Loucy (cell line): ENCODE data around the gene C3orf70.

ENCODE experiments used
- H2AFZ ChIP-seq: fragments of 200-600 bp; sonication (generic); 2 replicates; pipeline ENCODE4 v1.6.0; 2016; ENCODE audit warnings: antibody characterized with exemption, mild to moderate bottlenecking, low read length, moderate library complexity
- H3F3A ChIP-seq: fragments of 200-600 bp; 2 replicates; pipeline ENCODE4 v1.6.0; 2016; ENCODE audit warnings: antibody characterized with exemption, low read depth, mild to moderate bottlenecking
- H3K27me3 ChIP-seq: fragments of 200-600 bp; sonication (generic); 2 replicates; pipeline ENCODE4 v1.6.1; 2014; ENCODE audit warnings: low read length, mild to moderate bottlenecking; ENCODE audit not compliant: insufficient read depth, poor library complexity, severe bottlenecking
- H3K36me3 ChIP-seq: fragments of 200-600 bp; sonication (generic); 2 replicates; pipeline ENCODE4 v1.6.1; 2016; ENCODE audit warnings: low read length; ENCODE audit not compliant: insufficient read depth
- H3K4me1 ChIP-seq: fragments of 200-600 bp; sonication (generic); 2 replicates; pipeline ENCODE4 v1.5.1; 2014; ENCODE audit warnings: low read length, mild to moderate bottlenecking; ENCODE audit not compliant: insufficient read depth, poor library complexity, severe bottlenecking
- H3K4me2 ChIP-seq: fragments of 200-600 bp; sonication (generic); 2 replicates; pipeline ENCODE4 v1.6.0; 2014; ENCODE audit warnings: antibody characterized with exemption, low read length, low read depth, mild to moderate bottlenecking; ENCODE audit not compliant: poor library complexity, severe bottlenecking
- H3K4me3 ChIP-seq: fragments of 200-600 bp; sonication (generic); 2 replicates; pipeline ENCODE4 v1.5.1; 2014; ENCODE audit warnings: low read length, mild to moderate bottlenecking, mixed read lengths; ENCODE audit not compliant: poor library complexity, severe bottlenecking
- H3K79me2 ChIP-seq: fragments of 200-600 bp; sonication (generic); 2 replicates; pipeline ENCODE4 v1.6.1; 2014; ENCODE audit warnings: low read length; ENCODE audit not compliant: insufficient read depth
- H3K9ac ChIP-seq: fragments of 200-600 bp; sonication (generic); 2 replicates; pipeline ENCODE4 v1.6.0; 2014; ENCODE audit warnings: mild to moderate bottlenecking, low read depth, low read length, moderate library complexity; ENCODE audit not compliant: poor library complexity, severe bottlenecking
- H3K9me2 ChIP-seq: fragments of 200-600 bp; sonication (generic); replicated peaks from 2 replicates; pipeline ENCODE4 v1.6.1; 2016; ENCODE audit warnings: low read depth, low read length, mixed read lengths
- H3K9me3 ChIP-seq: fragments of 200-600 bp; sonication (generic); 2 replicates; pipeline ENCODE4 v1.6.1; 2014; ENCODE audit warnings: mild to moderate bottlenecking, antibody characterized with exemption, low read length, low read depth; ENCODE audit not compliant: insufficient read depth
- H4K20me1 ChIP-seq: fragments of 200-600 bp; sonication (generic); 2 replicates; pipeline ENCODE4 v1.6.0; 2014; ENCODE audit warnings: antibody characterized with exemption, low read length, mild to moderate bottlenecking; ENCODE audit not compliant: insufficient read depth, poor library complexity, severe bottlenecking
- CTCF ChIP-seq: fragments of 200-600 bp; sonication (generic); conservative IDR thresholded peaks from 2 replicates; pipeline ENCODE4 v1.5.1; 2014; ENCODE audit warnings: mild to moderate bottlenecking, antibody characterized with exemption, low read length
- EZH2phosphoT487 ChIP-seq: fragments of 200-600 bp; IDR thresholded peaks from 2 replicates; pipeline ENCODE4 v1.6.1; 2018; ENCODE audit warnings: antibody characterized with exemption, mild to moderate bottlenecking, moderate library complexity, borderline replicate concordance

Gene C3orf70

GRCh38 chr3:185089751-185090150 lies 63.1 kb downstream of the C3orf70 start:
- no peaks in the 10 kb centered on the region for H3K4me1 ChIP-seq
- H3K36me3 ChIP-seq, result no peaks in the 10 kb centered on the region
- H3F3A ChIP-seq, result no peaks in the 10 kb centered on the region
- H3K9ac ChIP-seq, result no peak overlapping the region
- no peak for TF ChIP-seq EZH2phosphoT487
- TF ChIP-seq CTCF, result no peak
- no peaks in the 10 kb centered on the region for H3K9me3 ChIP-seq
- H3K79me2 ChIP-seq, result no peaks in the 10 kb centered on the region
- no peak overlapping the region for H3K4me2 ChIP-seq
- no peaks in the 10 kb centered on the region for H3K27me3 ChIP-seq
- H3K9me2 ChIP-seq, result no peaks in the 10 kb centered on the region
- H2AFZ ChIP-seq, result no peak overlapping the region
- no peaks in the 10 kb centered on the region for H4K20me1 ChIP-seq
- H3K4me3 ChIP-seq, result no peak overlapping the region

GRCh38 chr3:185089343-185089742 lies 63.5 kb downstream of the C3orf70 start:
- Histone ChIP-seq H3K9me2 (no peaks in the 10 kb centered on the region), H3K27me3 (no peaks in the 10 kb centered on the region), H3K9me3 (no peaks in the 10 kb centered on the region), H3K36me3 (no peaks in the 10 kb centered on the region), H3K4me2 (no peak overlapping the region), H3F3A (no peaks in the 10 kb centered on the region), H3K9ac (no peak overlapping the region), H2AFZ (no peak overlapping the region), H3K79me2 (no peaks in the 10 kb centered on the region), H4K20me1 (no peaks in the 10 kb centered on the region), H3K4me3 (no peak overlapping the region), H3K4me1 (no peaks in the 10 kb centered on the region)
- TF ChIP-seq EZH2phosphoT487 (no peak), CTCF (no peak)

GRCh38 chr3:185087419-185087818 lies 65.4 kb downstream of the C3orf70 start:
- Histone ChIP-seq H3K9me3 (no peaks in the 10 kb centered on the region), H3K4me2 (no peak overlapping the region), H3K4me3 (no peak overlapping the region), H3K36me3 (no peaks in the 10 kb centered on the region), H2AFZ (no peak overlapping the region), H3K4me1 (no peaks in the 10 kb centered on the region), H4K20me1 (no peaks in the 10 kb centered on the region), H3F3A (no peaks in the 10 kb centered on the region), H3K9me2 (no peaks in the 10 kb centered on the region), H3K9ac (no peak overlapping the region), H3K79me2 (no peaks in the 10 kb centered on the region), H3K27me3 (no peaks in the 10 kb centered on the region)
- no peak for TF ChIP-seq EZH2phosphoT487
- no peak for TF ChIP-seq CTCF
